B cell (primary cell): ENCODE results near the gene AGAP1. TPM values are rescaled to one million over a fixed set of nuclear protein-coding genes. Genes with fewer than 3 reads are reported as not detected.

ENCODE experiments used
- ATAC-seq: fragments of 200-7000 bp; cut with Tn5 transposase; one replicate; pipeline ENCODE4 v1.10.0; 2021; ENCODE audit warnings: low read depth, mild to moderate bottlenecking, moderate number of reproducible peaks, moderate library complexity
- CTCF ChIA-PET: fragments of 350-600 bp; sonication (Branson Sonifier 250); formaldehyde crosslinking; loops from one replicate; lab custom pipeline; 2021; ENCODE audit warnings: antibody characterized with exemption, inconsistent platforms; lab: Charles Lee
- POLR2A ChIA-PET: fragments of 350-600 bp; sonication (Branson Sonifier 250); formaldehyde crosslinking; loops from one replicate; lab custom pipeline; 2021; ENCODE audit warnings: antibody characterized with exemption; lab: Charles Lee
- DNase-seq: peaks from one replicate; pipeline ENCODE4 v3.0.0; 2013
- H2AFZ ChIP-seq: 2 replicates; pipeline ENCODE4 v1.6.1; 2012; ENCODE audit warnings: mild to moderate bottlenecking, low read depth, low read length; ENCODE audit not compliant: insufficient read depth, poor library complexity, severe bottlenecking
- H3K27ac ChIP-seq, 2 donors: 1 replicate in 1 of 2; 2 replicates in 1 of 2; pipeline ENCODE4 v1.5.1; 2012 to 2013; ENCODE audit warnings: low read length in 2 of 2, mild to moderate bottlenecking in 2 of 2, moderate library complexity in 1 of 2
- H3K27me3 ChIP-seq, 4 experiments: fragments of 200-600 bp in 1 of 4; sonication (generic) in 1 of 4; replicated peaks in 1 of 4; 1 replicate in 2 of 4; 2 replicates in 2 of 4; pipeline versions ENCODE4 v1.6.1 to v1.7.0; 2013 to 2016; ENCODE audit warnings: low read length in 3 of 4, mild to moderate bottlenecking in 2 of 4, mixed read lengths in 1 of 4, moderate library complexity in 1 of 4; ENCODE audit not compliant: insufficient read depth in 4 of 4, control insufficient read depth in 3 of 4; ENCODE audit errors: control extremely low read depth in 1 of 4
- H3K36me3 ChIP-seq, 2 experiments: replicated peaks in 1 of 2; 1 replicate in 1 of 2; 2 replicates in 1 of 2; pipeline versions ENCODE4 v1.6.1 to v1.7.1; 2013; ENCODE audit warnings: low read length in 1 of 2; ENCODE audit not compliant: insufficient read depth in 2 of 2, control insufficient read depth in 1 of 2; ENCODE audit errors: control extremely low read depth in 1 of 2, extremely low read depth in 1 of 2
- H3K4me1 ChIP-seq, 2 donors: fragments of 200-600 bp in 1 of 2; sonication (generic) in 1 of 2; 1 replicate in 1 of 2; 2 replicates in 1 of 2; pipeline versions ENCODE4 v1.5.1 to v1.6.1; 2013 to 2017; ENCODE audit warnings: low read length in 2 of 2; ENCODE audit not compliant: control insufficient read depth in 2 of 2, insufficient read depth in 2 of 2
- H3K4me2 ChIP-seq: replicated peaks from 2 replicates; pipeline ENCODE3; 2012; ENCODE audit warnings: mild to moderate bottlenecking, low read depth, low read length; ENCODE audit not compliant: poor library complexity, severe bottlenecking
- H3K4me3 ChIP-seq, 5 experiments: fragments of 200-600 bp in 1 of 5; sonication (generic) in 1 of 5; 1 replicate in 3 of 5; 2 replicates in 2 of 5; pipeline versions ENCODE4 v1.5.1 to v1.7.0; 2011 to 2016; ENCODE audit warnings: low read length in 4 of 5, mild to moderate bottlenecking in 4 of 5, low read depth in 2 of 5, control low read depth in 1 of 5, moderate library complexity in 1 of 5; ENCODE audit not compliant: insufficient read depth in 1 of 5; ENCODE audit errors: control extremely low read depth in 1 of 5, extremely low read depth in 1 of 5
- H3K79me2 ChIP-seq: fragments of 200-600 bp; sonication (generic); one replicate; pipeline ENCODE4 v1.6.0; 2016; ENCODE audit warnings: low read length; ENCODE audit not compliant: control insufficient read depth, insufficient read depth
- H3K9ac ChIP-seq: fragments of 200-600 bp; sonication (generic); 2 replicates; pipeline ENCODE4 v1.6.1; 2017; ENCODE audit warnings: mild to moderate bottlenecking, low read length, moderate library complexity
- H3K9me3 ChIP-seq, 3 donors: one replicate each; pipeline versions ENCODE4 v1.6.1 to v1.7.1; 2013; ENCODE audit warnings: low read length in 2 of 3; ENCODE audit not compliant: control insufficient read depth in 2 of 3, insufficient read depth in 1 of 3; ENCODE audit errors: control extremely low read depth in 1 of 3
- H4K20me1 ChIP-seq: 2 replicates; pipeline ENCODE4 v1.6.0; 2012; ENCODE audit warnings: mild to moderate bottlenecking, low read length; ENCODE audit not compliant: insufficient read depth, control insufficient read depth, poor library complexity, severe bottlenecking
- H3K27ac Mint-ChIP-seq: one replicate; pipeline ENCODE4 v1.8.0; 2021; ENCODE audit warnings: mixed read lengths
- H3K27me3 Mint-ChIP-seq: one replicate; pipeline ENCODE4 v1.8.0; 2021; ENCODE audit warnings: mixed read lengths
- H3K4me1 Mint-ChIP-seq: one replicate; pipeline ENCODE4 v1.8.0; 2021; ENCODE audit warnings: mixed read lengths
- H3K4me3 Mint-ChIP-seq: one replicate; pipeline ENCODE4 v1.8.0; 2021; ENCODE audit warnings: mixed read lengths
- H3K9me3 Mint-ChIP-seq: one replicate; pipeline ENCODE4 v1.8.0; 2022; ENCODE audit warnings: mixed read lengths; ENCODE audit not compliant: insufficient read depth
- CTCF ChIP-seq: fragments of 200-600 bp; IDR thresholded peaks from one replicate; pipeline ENCODE4 v1.8.0; 2022; ENCODE audit warnings: antibody characterized with exemption, mild to moderate bottlenecking
- EZH2 ChIP-seq: IDR thresholded peaks from 2 replicates; pipeline ENCODE4 v1.6.1; 2012; ENCODE audit warnings: borderline replicate concordance, low read depth, mild to moderate bottlenecking, moderate library complexity, low read length; ENCODE audit not compliant: insufficient read depth, poor library complexity, severe bottlenecking
- WGBS: methylation state at CpG from one replicate; pipeline ENCODE4 v1.1.5; 2013; ENCODE audit warnings: missing lambda C conversion rate; ENCODE audit not compliant: insufficient coverage; 5-methylcytosine and 5-hydroxymethylcytosine counted together
- intact Hi-C: fragments of 100-400 bp; cut with micrococcal nuclease; formaldehyde crosslinking; loops from one replicate; pipeline ENCODE4 v1.10.0; 2022
- polyA plus RNA-seq: library from polyadenylated mRNA; depleted of rRNA; stranded (reverse); fragments of >200 nt; gene quantifications from 2 replicates; pipeline ENCODE4 v1.2.3, GENCODE V29; 2012
- total RNA-seq, 2 donors: library from RNA; stranded (reverse); fragments of 120-200 nt in 1 of 2; gene quantifications; 1 replicate in 1 of 2; 2 replicates in 1 of 2; pipeline versions ENCODE4 v1.2.3 to v1.2.4, GENCODE V29; 2013 to 2022

AGAP1 gene
- total and polyA plus RNA-seq, 2 donors (not counting 1 experiment from before 2014, with no cell fraction given) = 0.01 TPM; not detected in 1

GRCh38 chr2:235658351-235659174 lies 164.7 kb downstream of the AGAP1 start:
- POLR2A ChIA-PET = no interaction called here
- H3K9ac ChIP-seq = no peak overlapping the region

More at GRCh38 chr2:235658351-235659174, 164.7 kb downstream of the AGAP1 start:
- peaks cover 50% of the 10 kb centered on the region for H3K27me3 Mint-ChIP-seq
- Histone ChIP-seq H4K20me1 (no peaks in the 10 kb centered on the region), H3K4me2 (no peak overlapping the region), H3K27me3 (peaks cover 0 to 11% (median 3%) of the 10 kb centered on the region in 4 experiments), H3K27ac (no peak overlapping the region), H3K79me2 (no peaks in the 10 kb centered on the region), H3K4me3 (no peak overlapping the region), H2AFZ (no peak overlapping the region), H3K36me3 (no peaks in the 10 kb centered on the region), H3K9me3 (peaks cover 0 to 3% (median 0%) of the 10 kb centered on the region in 3 donors), H3K4me1 (no peaks in the 10 kb centered on the region)
- intact Hi-C loops = no loop called here
- ATAC-seq (no peak), DNase-seq (no peak)
- CTCF ChIA-PET = no interaction called here
- WGBS = 13% methylated on average over 10 of the region's 20 CpGs
- no peaks in the 10 kb centered on the region for H3K4me1 Mint-ChIP-seq
- no peak overlapping the region for H3K27ac Mint-ChIP-seq
- no peaks in the 10 kb centered on the region for H3K9me3 Mint-ChIP-seq
- H3K4me3 Mint-ChIP-seq = no peak overlapping the region
- TF ChIP-seq EZH2 (no peak), CTCF (no peak)
